Astrocyte of the cerebellum (primary cell): ENCODE results near the gene ADORA2A.

Source experiments
- DNase-seq: peaks from one replicate; pipeline ENCODE4 v3.0.0-alpha.2; 2011; ENCODE audit warnings: low read depth
- H3K4me3 ChIP-seq: 2 replicates; pipeline ENCODE4 v1.5.1; 2011; ENCODE audit warnings: mild to moderate bottlenecking, low read depth, low read length, moderate library complexity
- CTCF ChIP-seq: IDR thresholded peaks from 2 replicates; pipeline ENCODE4 v1.5.1; 2012; ENCODE audit warnings: low read length, low read depth, moderate library complexity, mild to moderate bottlenecking; ENCODE audit errors: missing control alignments
- in situ Hi-C: cut with HindIII; loops from 2 replicates; pipeline ENCODE4 v1.10.0; 2017; ENCODE audit warnings: low sequenced_read_pairs

ADORA2A gene

DNA sequence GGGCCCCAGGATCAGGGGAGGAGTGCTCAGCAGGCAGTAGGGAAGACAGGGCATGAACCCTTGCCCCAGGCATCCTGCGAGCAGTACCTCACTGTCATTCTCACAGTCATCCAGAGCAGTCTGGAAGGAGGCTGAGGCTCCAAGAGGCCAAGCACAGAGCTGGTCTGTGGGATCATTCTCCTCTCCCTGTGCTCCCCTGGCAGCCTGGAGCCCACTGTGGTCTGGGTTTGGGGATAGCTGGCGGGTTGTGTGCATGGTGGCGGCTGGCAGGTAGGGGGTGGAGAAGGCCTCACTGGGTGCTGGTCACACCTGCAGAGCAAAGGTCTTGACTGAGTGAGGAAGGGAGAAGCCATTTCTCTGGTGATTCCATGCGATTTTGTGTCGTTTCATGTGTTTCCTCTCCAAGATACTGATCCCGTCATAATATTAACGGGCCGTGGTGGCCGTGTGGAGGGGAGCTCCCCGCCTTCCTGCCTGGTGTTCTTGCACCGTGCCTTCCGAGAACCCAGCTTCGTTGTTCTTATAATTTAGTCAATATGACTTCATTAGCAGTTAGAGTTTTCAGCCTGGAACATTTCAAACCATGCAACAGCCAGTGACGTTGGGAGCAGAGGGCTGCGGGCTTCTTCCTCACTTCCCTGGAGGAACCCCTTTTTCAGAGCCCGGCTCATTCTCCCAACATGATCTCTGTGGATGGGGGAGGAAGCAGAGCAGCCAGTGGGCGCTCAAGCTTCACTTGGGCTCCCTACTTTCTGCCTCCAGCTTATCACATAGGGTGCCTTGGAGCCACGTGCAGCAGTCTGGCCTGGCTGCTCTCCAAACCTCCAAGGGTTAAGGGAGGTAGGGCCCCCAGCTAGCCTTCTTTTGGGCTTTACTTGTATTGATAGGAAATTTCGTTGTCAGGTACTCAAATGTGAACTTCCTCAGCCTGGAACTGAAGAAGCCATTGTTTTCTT lies 20.8 kb upstream of the ADORA2A start:
- in situ Hi-C loops: loop anchor here (5.0 kb wide), 1 partner anchor 56 kb away; no protein-coding TSS in a partner anchor
- no peak for TF ChIP-seq CTCF
- no peak overlapping the region for H3K4me3 ChIP-seq
- no peak for DNase-seq

GRCh38 chr22:24407278-24407665 lies 20.1 kb upstream of the ADORA2A start:
- no peak for TF ChIP-seq CTCF
- in situ Hi-C loops: loop anchor here (5.0 kb wide), 1 partner anchor 55 kb away; no protein-coding TSS in a partner anchor
- no peak overlapping the region for H3K4me3 ChIP-seq
- no peak for DNase-seq

- DNase-seq: no peak
- no peak for TF ChIP-seq CTCF
- H3K4me3 ChIP-seq: no peak overlapping the region
- in situ Hi-C loops: loop anchor here (5.0 kb wide), 1 partner anchor 54 kb away; no protein-coding TSS in a partner anchor
Measured at GRCh38 chr22:24407884-24408283, 19.5 kb upstream of the ADORA2A start.

GRCh38 chr22:24408630-24409029 lies 18.8 kb upstream of the ADORA2A start:
- H3K4me3 ChIP-seq: no peak overlapping the region
- TF ChIP-seq CTCF: no peak
- in situ Hi-C loops: loop anchor here (5.0 kb wide), 1 partner anchor 54 kb away; no protein-coding TSS in a partner anchor
- DNase-seq: no peak

DNA sequence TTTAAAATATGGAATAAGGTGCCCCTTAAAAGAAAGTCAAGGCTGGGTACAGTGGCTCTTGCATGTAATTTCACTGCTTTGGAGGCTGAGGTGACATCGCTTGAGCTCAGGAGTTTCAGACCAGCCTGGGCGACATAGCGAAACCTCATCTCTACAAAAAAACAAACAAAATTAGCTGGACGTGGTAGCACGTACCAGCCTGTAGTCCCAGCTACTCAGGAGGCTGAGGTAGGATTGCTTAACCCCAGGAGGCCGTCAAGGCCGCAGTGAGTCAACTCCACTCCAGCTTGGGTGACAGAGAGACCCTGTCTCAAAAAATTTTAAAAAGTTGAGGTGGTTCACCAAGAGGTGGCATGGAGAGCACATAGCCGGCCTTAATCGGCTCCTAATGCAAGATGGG lies 17.7 kb upstream of the ADORA2A start:
- in situ Hi-C loops: loop anchor here (5.0 kb wide), 1 partner anchor 53 kb away; no protein-coding TSS in a partner anchor
- no peak overlapping the region for H3K4me3 ChIP-seq
- no peak for DNase-seq
- no peak for TF ChIP-seq CTCF

DNA sequence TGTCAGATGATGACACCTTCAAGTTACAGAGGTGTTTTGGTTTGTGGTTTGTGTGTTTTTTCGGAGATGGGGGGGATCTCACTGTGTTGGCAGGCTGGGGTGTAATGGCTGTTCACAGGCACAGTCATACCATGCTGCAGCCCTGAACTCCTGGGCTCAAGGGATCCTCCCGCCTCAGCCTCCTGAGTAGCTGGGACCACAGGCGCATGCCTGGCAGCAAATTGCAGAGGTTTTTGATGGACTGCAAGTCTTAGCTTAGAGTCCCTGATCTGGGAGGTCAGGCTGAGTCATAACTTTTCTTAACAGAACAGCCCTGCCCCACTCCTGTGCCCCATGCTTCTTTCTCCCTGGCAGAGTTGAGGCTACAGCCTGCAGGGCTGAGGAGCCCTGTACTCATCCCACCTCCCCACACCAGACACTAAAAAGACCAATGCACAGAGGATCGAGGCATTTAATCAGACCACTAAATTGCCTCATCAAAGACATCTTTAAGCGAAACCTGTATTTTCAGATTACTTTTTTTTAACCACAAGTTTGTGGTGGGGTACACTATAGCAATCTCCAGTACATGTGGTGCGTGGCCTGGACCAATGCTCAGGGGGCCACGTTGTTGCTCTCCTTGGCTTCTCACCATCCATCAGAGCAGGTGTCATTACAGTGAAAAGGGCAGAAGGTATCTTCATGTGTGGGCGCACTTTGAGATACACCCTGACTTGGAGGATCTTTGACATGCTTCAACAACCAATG lies 17.1 kb upstream of the ADORA2A start:
- in situ Hi-C loops: no loop called here
- H3K4me3 ChIP-seq: no peak overlapping the region
- TF ChIP-seq CTCF: no peak

More for the DNA sequence above, 17.1 kb upstream of the ADORA2A start:
- DNase-seq: no peak
